GM12892 (cell line): ENCODE data around the gene BOLL.

Experiments
- POLR2A ChIP-seq: IDR thresholded peaks from 2 replicates; pipeline ENCODE4 v1.6.1; 2011; ENCODE audit warnings: low read depth, low read length, control low read depth
- POLR2AphosphoS5 ChIP-seq: IDR thresholded peaks from 2 replicates; pipeline ENCODE4 v1.6.1; 2011; ENCODE audit warnings: low read depth, low read length, control low read depth

DNA sequence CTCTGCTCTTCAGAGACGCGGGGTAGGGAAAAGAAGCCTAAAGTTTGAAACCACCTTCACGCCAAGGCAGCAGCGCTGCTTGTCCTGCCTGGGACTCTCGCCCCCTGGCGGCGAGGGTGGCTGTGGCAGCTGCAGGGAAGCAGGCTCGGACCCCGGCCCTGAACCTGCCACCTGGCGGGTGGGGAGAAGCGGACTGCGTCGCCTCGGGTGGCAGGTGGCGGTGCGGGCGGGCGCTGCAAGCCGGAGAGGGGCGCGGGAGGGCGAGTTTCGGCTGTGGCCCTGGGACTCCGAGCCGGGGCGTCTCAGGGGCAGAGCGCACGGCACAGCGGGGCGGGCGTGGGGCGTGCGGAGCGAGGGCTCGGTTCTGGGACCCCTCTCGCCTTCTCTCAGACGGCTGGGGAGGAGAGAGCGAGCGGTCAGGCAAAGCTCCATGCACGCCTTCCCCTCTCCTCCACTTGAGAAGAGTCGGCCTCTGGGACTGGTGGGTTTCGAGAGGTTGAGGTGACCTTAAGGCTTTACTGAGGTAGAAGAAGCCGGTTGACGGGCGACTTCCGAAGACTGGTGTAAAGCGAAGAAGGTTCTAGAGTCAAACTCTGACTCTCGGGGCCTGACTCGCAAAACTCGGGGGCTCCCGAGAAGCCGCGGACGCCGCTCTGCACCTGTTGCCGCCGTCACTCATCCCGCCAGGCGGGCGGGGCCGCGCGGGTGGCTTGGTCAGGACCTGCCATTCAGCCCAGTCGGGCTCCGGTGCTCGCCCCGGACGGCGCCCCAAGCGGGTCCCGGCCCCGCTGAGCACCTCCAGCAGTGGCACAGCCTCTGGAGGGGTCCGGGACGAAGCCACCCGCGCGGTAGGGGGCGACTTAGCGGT lies 1.1 kb upstream of the BOLL start:
- no peak for TF ChIP-seq POLR2A
- no peak for TF ChIP-seq POLR2AphosphoS5
